DOHH2 (cell line): ENCODE data around the gene PPM1H.

Experiments
- H3F3A ChIP-seq: fragments of 200-600 bp; sonication (generic), shearing (Covaris generic); 2 replicates; pipeline ENCODE4 v1.6.0; 2016; ENCODE audit warnings: antibody characterized with exemption, mild to moderate bottlenecking; ENCODE audit not compliant: control insufficient read depth, insufficient read depth
- H3K27ac ChIP-seq: fragments of 200-600 bp; sonication (generic); 2 replicates; pipeline ENCODE4 v1.5.1; 2014; ENCODE audit warnings: low read depth, mild to moderate bottlenecking, low read length, moderate library complexity
- H3K27me3 ChIP-seq: fragments of 200-600 bp; sonication (generic); 2 replicates; pipeline ENCODE4 v1.6.1; 2014; ENCODE audit warnings: mild to moderate bottlenecking, low read length, mixed read lengths; ENCODE audit not compliant: control insufficient read depth
- H3K36me3 ChIP-seq: fragments of 200-600 bp; sonication (generic); 2 replicates; pipeline ENCODE4 v1.6.1; 2014; ENCODE audit warnings: mild to moderate bottlenecking, low read length, moderate library complexity, mixed read lengths; ENCODE audit not compliant: control insufficient read depth
- H3K4me1 ChIP-seq: fragments of 200-600 bp; sonication (generic); 2 replicates; pipeline ENCODE4 v1.6.1; 2014; ENCODE audit warnings: mild to moderate bottlenecking, low read length, mixed read lengths; ENCODE audit not compliant: control insufficient read depth
- H3K4me2 ChIP-seq: fragments of 200-600 bp; sonication (generic); 2 replicates; pipeline ENCODE4 v1.6.0; 2014; ENCODE audit warnings: mild to moderate bottlenecking, low read length, moderate library complexity
- H3K4me3 ChIP-seq: fragments of 200-600 bp; sonication (generic); 2 replicates; pipeline ENCODE4 v1.5.1; 2014; ENCODE audit warnings: mild to moderate bottlenecking, low read length, mixed read lengths
- H3K79me2 ChIP-seq: fragments of 200-600 bp; sonication (generic); 2 replicates; pipeline ENCODE4 v1.6.1; 2014; ENCODE audit warnings: mild to moderate bottlenecking, low read length, mixed read lengths; ENCODE audit not compliant: control insufficient read depth
- H3K9me2 ChIP-seq: fragments of 200-600 bp; sonication (generic); replicated peaks from 2 replicates; pipeline ENCODE4 v1.6.1; 2014; ENCODE audit warnings: mild to moderate bottlenecking, low read length, mixed read lengths; ENCODE audit not compliant: control insufficient read depth
- H3K9me3 ChIP-seq: fragments of 200-600 bp; sonication (generic); 2 replicates; pipeline ENCODE4 v1.6.1; 2014; ENCODE audit warnings: antibody characterized with exemption, low read length, mixed read lengths; ENCODE audit not compliant: control insufficient read depth, insufficient read depth
- H4K20me1 ChIP-seq: fragments of 200-600 bp; sonication (generic); 2 replicates; pipeline ENCODE4 v1.6.0; 2014; ENCODE audit warnings: low read depth, mild to moderate bottlenecking, antibody characterized with exemption, low read length, moderate library complexity; ENCODE audit not compliant: control insufficient read depth, insufficient read depth
- EZH2phosphoT487 ChIP-seq: fragments of 200-600 bp; sonication (generic); IDR thresholded peaks from 2 replicates; pipeline ENCODE4 v1.6.1; 2017; ENCODE audit warnings: borderline replicate concordance, mild to moderate bottlenecking, antibody characterized with exemption, low read length, moderate library complexity, mixed read lengths
- TF ChIP-seq, protein P1 (sequence below): fragments of 200-600 bp; sonication (generic); IDR thresholded peaks from one replicate; pipeline ENCODE4 v1.5.1; 2014; ENCODE audit warnings: antibody characterized with exemption, mild to moderate bottlenecking, low read depth, low read length; ENCODE audit not compliant: poor library complexity, severe bottlenecking

Gene PPM1H

DNA sequence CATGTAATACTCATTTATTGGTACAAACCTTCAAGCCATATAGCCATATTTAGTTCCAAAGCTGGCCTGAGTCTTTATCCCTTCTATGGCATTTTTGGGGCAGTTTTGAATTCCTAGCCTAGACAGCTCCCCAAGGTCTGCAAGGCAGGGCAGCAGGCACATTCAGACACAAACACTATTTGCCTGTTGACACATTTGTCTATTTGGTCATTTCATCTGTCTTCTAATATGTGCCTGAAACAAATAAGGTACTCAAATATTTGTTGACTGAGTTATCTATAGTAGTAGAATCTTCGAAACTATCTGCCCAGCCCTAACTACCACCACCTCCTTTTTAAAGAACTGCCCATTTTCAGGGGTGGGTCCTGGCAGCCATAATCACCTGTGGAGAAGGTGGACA, 9.3 kb downstream of the PPM1H start:
- TF ChIP-seq EZH2phosphoT487, result no peak
- TF ChIP-seq, protein P1, sequence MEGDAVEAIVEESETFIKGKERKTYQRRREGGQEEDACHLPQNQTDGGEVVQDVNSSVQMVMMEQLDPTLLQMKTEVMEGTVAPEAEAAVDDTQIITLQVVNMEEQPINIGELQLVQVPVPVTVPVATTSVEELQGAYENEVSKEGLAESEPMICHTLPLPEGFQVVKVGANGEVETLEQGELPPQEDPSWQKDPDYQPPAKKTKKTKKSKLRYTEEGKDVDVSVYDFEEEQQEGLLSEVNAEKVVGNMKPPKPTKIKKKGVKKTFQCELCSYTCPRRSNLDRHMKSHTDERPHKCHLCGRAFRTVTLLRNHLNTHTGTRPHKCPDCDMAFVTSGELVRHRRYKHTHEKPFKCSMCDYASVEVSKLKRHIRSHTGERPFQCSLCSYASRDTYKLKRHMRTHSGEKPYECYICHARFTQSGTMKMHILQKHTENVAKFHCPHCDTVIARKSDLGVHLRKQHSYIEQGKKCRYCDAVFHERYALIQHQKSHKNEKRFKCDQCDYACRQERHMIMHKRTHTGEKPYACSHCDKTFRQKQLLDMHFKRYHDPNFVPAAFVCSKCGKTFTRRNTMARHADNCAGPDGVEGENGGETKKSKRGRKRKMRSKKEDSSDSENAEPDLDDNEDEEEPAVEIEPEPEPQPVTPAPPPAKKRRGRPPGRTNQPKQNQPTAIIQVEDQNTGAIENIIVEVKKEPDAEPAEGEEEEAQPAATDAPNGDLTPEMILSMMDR, result no peak
- no peaks in the 10 kb centered on the region for H3K4me1 ChIP-seq

DNA sequence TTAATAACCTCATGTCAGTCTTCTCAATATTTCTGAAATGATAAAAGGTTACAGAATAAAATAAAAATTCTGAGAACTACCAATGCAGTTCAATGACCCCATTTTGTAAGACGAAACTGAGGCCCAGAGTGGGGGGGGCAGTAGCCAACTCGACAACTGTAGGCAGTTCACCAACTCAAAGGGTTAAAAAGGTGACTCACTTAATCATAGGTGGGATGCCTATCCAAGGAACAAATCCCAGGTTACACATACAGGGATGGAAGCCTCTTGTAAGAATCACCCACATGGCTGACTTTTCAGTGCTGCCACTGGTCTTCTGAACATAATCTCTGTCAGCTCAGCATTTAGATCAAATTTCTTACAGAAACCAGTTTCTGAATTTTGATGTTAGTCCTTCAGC, 10.9 kb downstream of the PPM1H start:
- Histone ChIP-seq H3K79me2 (no peaks in the 10 kb centered on the region), H3K27me3 (peaks cover 9% of the 10 kb centered on the region), H3K4me1 (no peaks in the 10 kb centered on the region), H3K4me2 (no peak overlapping the region), H3K36me3 (no peaks in the 10 kb centered on the region), H3K27ac (no peak overlapping the region), H4K20me1 (no peaks in the 10 kb centered on the region; the same call in 1 of the 2 replicates), H3F3A (no peaks in the 10 kb centered on the region), H3K4me3 (no peak overlapping the region), H3K9me2 (no peaks in the 10 kb centered on the region), H3K9me3 (no peaks in the 10 kb centered on the region)
- TF ChIP-seq, protein P1, result no peak
- no peak for TF ChIP-seq EZH2phosphoT487

More for the DNA sequence above, 9.3 kb downstream of the PPM1H start:
- no peaks in the 10 kb centered on the region for H3K36me3 ChIP-seq
- no peak overlapping the region for H3K4me3 ChIP-seq
- no peaks in the 10 kb centered on the region for H4K20me1 ChIP-seq
- H3K27me3 ChIP-seq, result peaks cover 16% of the 10 kb centered on the region
- H3K9me3 ChIP-seq, result no peaks in the 10 kb centered on the region
- H3K27ac ChIP-seq, result no peak overlapping the region
- no peaks in the 10 kb centered on the region for H3K9me2 ChIP-seq
- H3K79me2 ChIP-seq, result no peaks in the 10 kb centered on the region
- H3K4me2 ChIP-seq, result no peak overlapping the region
- H3F3A ChIP-seq, result no peaks in the 10 kb centered on the region

DNA sequence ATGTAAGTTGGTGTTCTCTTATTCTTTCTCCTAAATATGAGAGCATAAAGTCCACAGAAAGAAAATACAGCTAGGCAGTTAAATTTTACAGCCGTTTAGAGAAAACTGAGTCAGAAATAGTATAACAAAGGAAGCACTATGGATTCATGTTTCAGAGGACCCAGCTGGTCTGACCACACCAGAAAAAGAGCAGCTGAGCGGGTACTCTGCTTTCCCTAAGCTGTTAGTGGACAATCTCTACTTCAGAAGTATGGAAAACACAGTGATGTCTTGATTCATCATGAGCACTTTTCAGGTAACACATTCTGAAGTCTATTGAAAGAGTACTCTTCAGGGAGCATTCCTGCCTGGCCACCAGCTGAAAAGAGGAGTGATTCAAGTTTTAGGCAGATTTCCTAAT, 12.4 kb downstream of the PPM1H start:
- H3K9me3 ChIP-seq, result no peaks in the 10 kb centered on the region
- TF ChIP-seq EZH2phosphoT487, result no peak
- TF ChIP-seq, protein P1, result no peak
- no peaks in the 10 kb centered on the region for H3K9me2 ChIP-seq
- no peaks in the 10 kb centered on the region; the same call in 1 of the 2 replicates for H4K20me1 ChIP-seq
- no peak overlapping the region for H3K27ac ChIP-seq
- no peaks in the 10 kb centered on the region for H3K4me1 ChIP-seq
- H3K36me3 ChIP-seq, result no peaks in the 10 kb centered on the region
- no peaks in the 10 kb centered on the region for H3K79me2 ChIP-seq
- no peaks in the 10 kb centered on the region for H3F3A ChIP-seq
- H3K4me3 ChIP-seq, result no peak overlapping the region
- H3K4me2 ChIP-seq, result no peak overlapping the region
- H3K27me3 ChIP-seq, result no peaks in the 10 kb centered on the region

DNA sequence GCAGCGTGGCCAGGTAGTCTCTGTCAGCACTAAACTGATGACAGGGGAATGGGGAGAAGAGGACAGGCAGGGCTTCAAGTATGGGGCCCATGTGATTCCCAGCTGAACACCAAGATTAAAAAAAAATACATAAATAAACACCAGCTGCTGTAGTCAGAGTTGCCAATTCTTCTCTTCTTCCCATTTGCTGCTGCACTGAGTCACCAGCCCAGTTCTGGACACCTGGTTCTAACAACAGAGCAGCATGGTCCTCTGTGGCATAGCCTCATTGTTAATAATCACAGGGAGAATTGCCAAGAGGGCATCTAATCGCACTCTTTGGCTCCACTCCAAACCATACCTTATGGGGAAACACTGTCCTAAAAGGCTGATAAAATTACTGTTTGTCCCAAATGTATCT, 15.1 kb downstream of the PPM1H start:
- no peaks in the 10 kb centered on the region; the same call in 1 of the 2 replicates for H3K27me3 ChIP-seq
- H3K4me2 ChIP-seq, result no peak overlapping the region
- no peaks in the 10 kb centered on the region for H3K79me2 ChIP-seq
- H3K4me3 ChIP-seq, result no peak overlapping the region
- no peaks in the 10 kb centered on the region; the same call in 1 of the 2 replicates for H4K20me1 ChIP-seq
- TF ChIP-seq, protein P1, result no peak
- no peak for TF ChIP-seq EZH2phosphoT487
- H3K9me2 ChIP-seq, result no peaks in the 10 kb centered on the region
- H3K36me3 ChIP-seq, result no peaks in the 10 kb centered on the region
- no peaks in the 10 kb centered on the region for H3F3A ChIP-seq
- no peak overlapping the region for H3K27ac ChIP-seq
- no peaks in the 10 kb centered on the region for H3K4me1 ChIP-seq
- no peaks in the 10 kb centered on the region for H3K9me3 ChIP-seq
